Measurements from ENCODE around the gene MSI2.
"Not testable (repeated sequence)": the region's sequence is repeated elsewhere in the genome, so short reads cannot be mapped to it uniquely, and the experiment has no call there.

The MSI2 gene

DNA sequence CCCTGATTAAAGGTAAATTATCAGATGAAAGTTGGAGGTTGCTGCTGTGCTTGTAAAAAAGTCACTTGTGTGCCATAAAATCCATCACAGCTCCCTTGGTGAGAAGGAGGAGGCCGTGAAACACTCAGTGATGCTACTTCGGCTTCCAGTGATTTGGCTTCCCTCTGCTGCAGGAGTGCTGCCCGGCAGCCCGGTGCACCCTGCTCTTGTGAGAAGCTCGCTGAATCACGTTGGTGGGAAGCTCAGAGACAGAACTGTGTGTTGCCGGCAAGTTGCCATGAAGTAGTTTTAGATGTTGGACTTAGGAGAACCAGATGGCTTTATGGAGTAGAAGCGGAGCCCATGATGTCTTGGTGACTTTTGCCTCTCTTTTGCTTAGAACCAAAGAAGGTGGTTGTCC is 33.3 kb downstream of the MSI2 start:
- DNase-seq (ENCODE audit: low read depth in 4 of 4, low spot score in 1 of 4): no peak

DNA sequence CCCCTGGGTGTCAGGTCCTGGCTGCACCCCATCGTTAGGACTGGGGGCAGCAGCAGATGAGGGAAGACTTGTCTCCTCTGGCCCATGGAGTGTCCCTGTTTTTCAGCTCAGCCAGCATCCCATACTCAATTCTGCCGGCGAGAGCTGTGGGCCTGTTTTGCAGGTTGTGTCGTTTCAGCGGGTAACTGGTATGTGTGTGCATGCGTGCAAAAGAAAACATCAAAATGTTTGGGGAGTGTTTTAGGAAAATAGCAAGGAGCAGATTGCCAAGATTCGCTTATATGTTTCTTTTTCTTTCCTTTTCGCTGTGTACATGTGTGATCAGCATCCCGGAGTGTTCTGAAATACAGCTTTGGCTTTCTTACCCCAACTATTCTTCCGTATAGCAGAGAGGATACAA is 34.7 kb downstream of the MSI2 start:
- no peak for DNase-seq (ENCODE audit: low read depth in 4 of 4, low spot score in 1 of 4)

DNA sequence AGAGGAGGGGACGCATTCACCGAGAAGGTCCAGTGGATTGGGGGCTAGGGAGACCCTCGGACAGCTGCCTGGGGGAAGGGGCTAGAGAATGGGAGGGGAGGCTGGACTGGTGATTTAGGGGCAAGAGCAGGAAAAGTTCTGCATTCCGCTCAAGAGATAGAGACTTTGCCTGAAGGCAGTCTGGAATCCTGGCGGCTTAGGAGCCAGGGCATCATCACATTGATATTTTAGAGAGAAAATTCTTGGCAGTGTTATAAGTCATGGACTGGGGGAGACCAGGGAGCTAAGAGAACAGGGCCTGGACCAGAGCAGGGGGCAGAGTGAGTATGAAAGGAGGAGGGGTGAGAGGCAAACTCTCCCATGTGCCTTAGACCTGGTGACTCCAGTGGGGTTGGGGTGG is 35.8 kb downstream of the MSI2 start:
- no peak for DNase-seq (ENCODE audit: low read depth in 4 of 4, low spot score in 1 of 4)

DNA sequence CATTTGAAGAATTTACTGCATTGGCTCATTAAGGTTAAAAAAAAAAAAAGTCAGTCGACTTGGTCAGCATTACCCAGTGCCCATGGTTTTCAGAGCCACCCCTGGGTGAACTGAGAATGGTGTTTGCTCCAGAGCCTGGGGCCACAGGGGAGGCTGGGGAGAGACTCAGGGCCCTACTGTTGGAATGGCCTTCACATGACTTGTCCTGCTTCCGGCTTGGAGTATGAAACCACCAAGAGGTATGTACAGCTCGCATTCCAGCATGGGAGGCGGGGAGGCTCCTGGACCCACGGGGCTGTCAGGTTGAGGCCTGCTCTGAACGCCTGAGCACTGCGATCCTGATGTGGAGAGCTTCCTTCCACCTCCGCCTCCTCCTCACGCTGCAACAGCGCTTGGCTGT is 36.8 kb downstream of the MSI2 start:
- DNase-seq (ENCODE audit: low read depth in 4 of 4, low spot score in 1 of 4): no peak

DNA sequence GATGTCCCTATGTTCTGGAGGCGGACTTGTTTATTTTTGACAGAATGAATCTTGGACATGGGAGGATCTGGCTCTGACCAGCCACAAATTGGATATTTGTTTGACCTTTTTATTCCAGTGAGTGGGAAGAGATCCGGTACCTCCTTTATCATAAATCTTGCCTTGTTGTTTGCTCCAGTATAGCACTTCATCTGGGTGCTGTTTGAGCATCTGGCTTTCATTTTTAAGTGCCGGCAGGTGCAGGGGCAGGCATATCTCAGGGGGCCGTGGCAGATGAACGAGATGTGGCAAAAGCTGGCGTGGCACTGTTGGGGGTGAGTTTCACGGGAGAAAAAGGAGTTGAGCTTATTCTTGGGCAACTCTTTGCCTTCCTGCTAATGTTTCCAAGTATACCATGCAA is 37.8 kb downstream of the MSI2 start:
- no peak for DNase-seq (ENCODE audit: low read depth in 4 of 4, low spot score in 1 of 4)

DNA sequence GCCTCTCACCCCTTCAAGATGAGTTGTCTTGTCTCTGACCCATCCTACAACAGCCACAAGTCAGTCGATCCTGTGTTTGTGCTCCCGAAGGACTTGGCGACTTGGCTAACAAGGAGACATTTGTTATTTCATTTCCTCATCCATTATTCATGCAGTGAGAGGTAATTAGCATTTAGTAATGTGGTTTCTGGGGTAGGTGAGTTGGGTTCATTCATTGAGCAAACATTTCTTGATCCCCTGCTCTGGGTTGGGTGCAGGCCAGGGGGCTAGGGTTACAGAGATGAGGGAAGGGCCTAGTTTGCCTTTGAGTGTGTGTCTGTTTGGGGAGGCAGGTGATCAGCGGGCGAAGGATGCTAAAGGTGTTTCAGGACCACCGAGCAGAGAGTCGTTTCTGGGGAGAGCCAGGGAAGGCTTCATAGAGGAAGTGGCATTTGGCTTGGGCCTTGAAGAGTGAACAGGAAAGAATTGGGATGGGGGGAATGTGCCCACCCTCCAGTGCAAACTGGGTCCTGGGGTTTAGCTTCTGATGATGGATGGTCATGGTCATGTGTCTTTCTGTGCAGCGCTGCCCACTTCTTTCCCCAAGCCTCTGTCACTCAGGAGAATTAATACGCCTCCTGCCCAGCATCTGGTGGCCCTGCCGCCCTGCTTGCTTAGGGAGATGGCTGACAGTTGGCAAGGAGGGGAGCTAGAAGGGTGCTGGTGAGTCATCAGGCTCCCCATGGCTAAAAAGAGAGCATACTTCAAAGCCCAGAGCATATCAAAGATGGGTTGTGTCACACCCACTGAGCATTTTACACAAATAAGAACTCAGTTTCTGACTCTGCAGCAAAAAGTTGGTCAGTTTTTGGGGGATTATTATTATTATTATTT is 38.5 kb downstream of the MSI2 start:
- peak in 2 of 4 experiments; percentile 8 to 9 for DNase-seq (ENCODE audit: low read depth in 4 of 4, low spot score in 1 of 4)

DNA sequence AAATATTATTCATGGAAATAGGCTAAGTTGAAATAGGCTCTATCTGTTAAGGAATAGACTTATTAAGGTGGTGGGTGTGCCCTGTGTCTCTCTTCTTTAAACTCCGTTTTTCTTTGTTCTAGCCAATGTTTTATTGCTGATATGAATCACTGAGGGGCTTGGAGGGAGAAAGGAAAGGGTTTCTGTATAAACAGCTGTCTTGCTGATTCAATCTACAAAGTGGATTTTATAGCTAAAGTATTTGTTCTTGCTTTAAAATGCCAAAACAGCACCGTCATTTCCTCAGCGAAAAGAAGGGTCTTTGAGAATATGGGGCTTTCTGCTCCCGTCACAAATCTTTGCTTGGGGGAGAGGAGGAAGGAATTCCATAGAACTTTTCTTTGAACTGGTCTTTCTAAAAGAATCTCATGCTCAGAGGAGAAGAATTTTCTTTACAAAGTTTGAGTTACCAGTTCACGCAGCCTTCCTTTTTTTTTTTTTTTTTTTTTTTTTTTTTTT is 39.3 kb downstream of the MSI2 start:
- DNase-seq (ENCODE audit: low read depth in 4 of 4, low spot score in 1 of 4): no peak

DNA sequence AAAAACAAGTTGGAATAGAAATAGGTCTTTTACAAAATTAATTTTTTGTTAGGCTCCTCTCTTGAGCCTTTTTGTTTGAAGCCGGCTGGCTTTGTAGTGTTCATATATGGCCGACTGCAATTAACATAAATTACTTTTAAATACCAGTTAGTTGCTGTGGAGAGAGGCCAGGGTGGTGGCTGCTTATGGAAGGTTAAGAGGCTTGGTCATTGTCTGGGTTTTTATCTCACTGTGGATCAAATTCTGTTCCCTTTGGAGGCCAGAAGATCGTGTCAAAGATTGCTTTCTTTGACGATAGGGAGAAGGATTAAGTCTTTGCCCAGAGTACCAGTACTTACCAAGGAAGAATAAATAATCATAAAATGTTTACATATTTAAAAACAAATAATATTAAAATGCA is 39.9 kb downstream of the MSI2 start:
- DNase-seq (ENCODE audit: low read depth in 4 of 4, low spot score in 1 of 4): no peak

DNA sequence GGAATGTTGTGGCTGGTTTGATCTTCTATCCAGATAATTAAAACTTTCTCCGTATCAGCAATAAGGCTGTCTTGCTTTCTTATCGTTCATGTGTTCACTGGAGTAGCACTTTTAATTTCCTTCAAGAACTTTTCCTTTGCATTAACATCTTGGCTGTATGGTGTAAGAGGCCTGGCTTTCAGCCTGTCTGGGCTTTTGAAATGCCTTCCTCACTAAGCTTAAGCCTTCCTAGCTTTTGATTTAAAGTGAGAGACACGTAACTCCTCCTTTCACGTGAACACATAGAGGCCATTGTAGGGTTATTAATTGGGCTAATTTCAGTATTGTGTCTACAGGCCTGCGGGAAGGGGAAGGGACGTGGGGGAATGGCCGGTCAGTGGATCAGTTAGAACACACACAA is 42.9 kb downstream of the MSI2 start:
- no peak for DNase-seq (ENCODE audit: low read depth in 4 of 4, low spot score in 1 of 4)

DNA sequence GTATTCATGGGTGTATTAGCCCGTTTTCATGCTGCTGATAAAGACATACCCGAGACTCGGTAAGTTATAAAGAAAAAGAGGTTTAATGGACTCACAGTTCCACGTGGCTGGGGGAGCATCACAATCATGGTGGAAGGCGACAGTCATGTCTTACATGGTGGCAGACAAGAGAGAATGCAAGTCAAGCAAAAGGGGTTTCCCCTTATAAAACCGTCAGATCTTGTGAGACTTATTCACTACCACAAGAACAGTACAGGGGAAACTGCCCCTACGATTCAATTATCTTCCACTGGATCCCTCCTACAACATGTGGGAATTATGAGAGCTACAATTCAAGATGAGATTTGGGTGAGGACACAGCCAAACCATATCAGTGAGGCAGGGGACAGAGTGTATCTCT is 44.3 kb downstream of the MSI2 start:
- not testable (repeated sequence) for DNase-seq (ENCODE audit: low read depth in 4 of 4, low spot score in 1 of 4)

DNA sequence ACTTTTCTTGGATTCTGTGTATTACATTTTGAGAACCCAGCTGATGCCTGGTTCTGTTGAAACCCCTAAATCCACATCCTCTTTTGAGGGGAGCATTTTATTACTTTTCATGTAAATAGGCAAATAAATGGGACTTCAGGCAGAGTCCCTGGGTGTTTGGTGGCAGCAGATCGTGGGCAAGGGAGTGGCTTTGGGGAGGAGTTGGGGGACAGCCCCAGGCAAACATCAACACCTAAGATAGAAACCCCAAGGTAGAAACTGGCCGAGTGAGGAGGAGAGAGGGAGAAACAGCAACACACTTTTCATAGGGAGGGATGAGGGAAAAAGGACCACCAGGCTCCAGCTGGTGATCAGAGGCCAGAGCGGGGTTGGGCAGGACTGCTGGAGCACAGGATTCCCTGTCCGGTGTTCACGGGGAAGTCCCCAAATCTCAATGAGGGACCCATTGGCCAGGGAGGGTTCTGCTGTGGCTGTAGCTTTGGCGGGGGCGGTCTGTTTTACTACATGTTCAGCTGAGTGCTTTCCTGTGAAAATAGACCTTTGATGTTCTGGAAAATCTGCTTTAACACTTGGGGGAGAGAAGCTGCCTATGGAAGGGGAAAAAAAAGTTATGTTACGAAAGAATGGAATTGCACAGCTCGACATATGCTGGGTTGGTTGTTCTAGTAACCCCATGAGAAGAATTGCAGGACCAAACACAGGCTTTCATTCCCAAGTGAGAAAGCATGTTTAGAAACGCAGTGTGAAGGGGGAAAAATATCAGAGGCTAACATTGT is 46.6 kb downstream of the MSI2 start:
- no peak for DNase-seq (ENCODE audit: low read depth in 4 of 4, low spot score in 1 of 4)

DNA sequence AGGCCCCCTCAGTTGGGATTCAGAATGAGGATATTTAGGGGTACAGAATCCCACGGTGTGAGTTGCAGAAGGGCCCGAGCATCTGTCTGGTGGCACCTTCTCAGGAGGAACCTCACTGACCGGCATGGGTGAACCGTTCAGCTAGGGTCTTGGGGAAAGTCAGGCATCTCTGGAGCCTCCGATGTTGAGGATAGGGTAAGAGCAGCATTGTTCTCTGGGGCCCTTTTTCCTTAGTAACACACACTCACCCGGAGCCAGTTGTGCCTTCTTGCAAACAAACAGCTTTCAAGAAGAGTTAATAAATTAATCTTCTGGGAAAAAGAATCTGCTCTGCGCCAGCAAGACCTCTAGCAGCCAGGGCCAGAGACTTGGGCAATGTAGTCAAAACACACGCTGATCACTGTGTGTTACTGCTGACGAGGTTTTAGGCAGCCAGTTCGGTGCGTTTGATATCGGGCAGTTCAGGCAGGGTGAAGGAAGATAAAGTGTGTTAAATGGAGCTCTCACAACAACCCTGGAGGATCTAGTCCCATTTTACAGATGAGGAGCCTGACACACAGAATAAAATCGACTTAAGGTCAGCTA is 48.9 kb downstream of the MSI2 start:
- DNase-seq (ENCODE audit: low read depth in 4 of 4, low spot score in 1 of 4): no peak

DNA sequence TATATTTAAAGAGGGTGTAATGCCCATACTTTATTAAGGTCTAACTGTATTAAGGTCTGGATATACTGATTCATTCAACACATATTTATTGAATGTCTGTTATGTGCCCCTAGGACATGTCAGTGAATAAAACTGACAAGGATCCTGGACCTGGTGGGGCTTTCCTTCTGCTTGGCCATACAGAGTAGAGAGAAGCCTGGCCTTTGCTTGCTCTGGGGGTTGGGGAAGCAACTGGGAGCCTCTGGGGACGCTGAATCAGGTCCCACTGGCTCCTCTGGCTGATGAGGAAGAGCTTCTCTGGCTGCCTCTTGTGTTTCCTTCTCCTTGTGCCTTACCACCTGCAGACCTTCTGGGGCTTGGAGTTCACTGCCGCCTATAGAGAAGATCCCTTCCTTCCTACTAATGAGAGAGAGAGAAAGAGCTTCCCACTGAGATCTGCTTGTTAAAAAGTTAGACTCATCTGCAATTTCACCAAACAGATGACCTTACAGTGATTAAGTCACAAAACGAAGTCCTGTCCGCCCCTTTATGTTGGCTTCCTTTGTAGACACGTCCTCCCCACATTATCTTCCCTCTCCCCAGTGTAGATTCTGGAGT is 49.7 kb downstream of the MSI2 start:
- DNase-seq (ENCODE audit: low read depth in 4 of 4, low spot score in 1 of 4): no peak

DNA sequence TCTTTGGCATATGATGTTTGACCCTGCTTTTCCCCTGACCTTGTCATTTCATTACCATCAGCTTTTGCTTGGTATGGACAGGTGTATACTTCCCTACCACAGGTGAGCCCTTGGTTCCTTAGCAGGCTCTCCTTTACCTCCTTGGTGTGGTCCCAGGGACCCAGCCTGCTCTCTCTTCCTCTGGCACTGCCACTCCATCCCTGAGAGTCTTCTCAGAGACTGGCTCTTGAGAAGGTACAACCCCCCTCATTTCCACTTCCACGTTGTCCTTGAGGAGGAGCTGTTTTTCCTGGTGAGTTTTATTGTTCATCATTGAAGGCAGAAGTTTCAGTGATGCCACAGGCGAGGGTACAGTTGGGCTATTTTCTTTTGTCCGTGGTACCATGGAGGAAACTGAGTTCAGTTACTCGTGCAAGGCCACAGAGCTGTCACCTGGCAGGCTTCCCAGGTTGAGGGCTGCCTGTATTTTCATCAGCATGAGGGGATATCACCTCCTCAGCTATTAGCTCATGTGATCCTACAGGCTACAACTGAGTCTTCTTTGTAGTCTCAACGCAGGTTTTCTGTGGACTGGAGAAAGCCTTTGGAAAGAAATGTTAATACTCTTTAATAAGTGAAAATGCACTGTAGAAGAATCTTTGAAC is 52.3 kb downstream of the MSI2 start:
- no peak for DNase-seq (ENCODE audit: low read depth in 4 of 4, low spot score in 1 of 4)

DNA sequence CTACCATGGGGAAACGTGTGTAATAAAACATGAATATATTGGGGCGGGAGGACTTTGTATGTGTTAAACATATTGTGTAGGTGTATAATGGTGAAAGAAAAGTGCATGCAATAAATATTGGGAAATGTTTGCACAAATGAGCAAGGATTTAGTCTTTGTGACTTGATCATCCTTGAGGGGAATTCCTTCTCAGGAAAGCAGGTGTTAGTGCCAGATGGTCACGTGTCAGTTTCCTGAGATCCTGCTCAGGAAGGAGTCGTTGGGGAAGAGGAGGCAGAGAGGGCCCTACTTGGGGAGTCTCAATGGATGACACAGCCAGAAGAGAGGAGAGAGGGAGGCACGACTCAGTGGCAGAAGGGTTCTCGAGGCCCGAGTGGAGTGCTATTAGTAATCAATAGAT is 53.2 kb downstream of the MSI2 start:
- no peak for DNase-seq (ENCODE audit: low read depth in 4 of 4, low spot score in 1 of 4)

DNA sequence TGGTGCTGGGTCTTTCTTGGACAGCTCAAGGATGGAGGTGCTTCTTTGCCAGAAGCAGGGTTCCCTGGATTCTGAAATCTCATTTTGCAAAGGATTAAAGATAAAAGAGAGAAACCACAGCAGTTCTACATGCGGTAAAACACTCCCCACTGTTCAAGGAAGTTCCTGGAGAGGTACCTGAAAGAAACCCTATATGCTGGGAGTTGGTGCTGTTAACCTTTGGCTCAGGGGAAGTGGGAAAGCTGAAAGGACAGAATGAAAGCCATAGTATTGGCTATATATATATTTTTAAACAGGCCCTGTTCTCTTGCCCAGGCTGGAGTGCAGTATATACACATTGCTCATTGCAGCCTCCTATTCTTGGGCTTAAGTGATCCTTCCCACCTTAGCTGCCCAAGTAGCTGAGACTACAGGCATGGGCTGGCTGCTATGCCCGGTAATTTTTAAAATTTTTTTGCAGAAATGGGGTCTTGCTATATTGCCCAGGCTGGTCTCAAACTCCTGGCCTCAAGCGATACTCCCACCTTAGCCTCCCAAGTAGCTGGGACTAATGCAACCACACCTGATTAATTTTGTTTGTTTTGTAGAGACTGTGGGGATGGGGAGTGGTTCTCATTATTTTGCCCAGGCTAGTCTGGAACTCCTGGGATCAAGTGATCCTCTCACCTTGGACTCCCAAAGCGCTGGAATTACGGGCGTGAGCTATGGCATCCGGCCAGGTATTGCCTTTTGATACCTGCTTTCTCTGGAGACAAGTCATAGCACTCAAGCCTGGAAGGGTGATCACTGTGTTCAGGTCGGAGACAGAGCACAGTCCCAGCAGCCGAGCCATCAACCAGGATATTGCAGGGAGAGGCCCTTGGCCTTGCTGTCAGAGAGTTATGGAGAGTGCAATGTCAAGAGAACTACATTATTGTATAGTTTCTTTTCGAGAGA is 55.2 kb downstream of the MSI2 start:
- DNase-seq (ENCODE audit: low read depth in 4 of 4, low spot score in 1 of 4): no peak

DNA sequence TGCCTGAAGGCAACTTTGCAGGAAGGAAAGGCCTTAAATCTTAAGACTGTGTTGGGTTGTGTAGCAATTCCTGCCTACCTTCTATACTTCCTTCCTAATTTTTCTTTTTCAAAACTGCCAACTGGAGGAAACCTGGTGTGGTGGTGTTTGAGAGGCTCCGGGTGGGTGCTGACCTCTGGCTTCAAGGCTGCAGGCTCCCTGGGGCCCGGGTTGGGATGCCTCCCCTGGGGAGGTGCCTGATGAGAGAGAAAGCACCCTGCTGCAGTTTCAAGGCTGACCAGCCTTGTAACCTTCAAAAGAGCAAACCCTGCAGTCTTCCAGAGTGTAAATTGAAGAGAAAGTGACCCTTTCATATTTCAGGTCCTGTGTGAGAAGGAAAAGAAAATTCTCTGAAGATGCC is 55.9 kb downstream of the MSI2 start:
- no peak for DNase-seq (ENCODE audit: low read depth in 4 of 4, low spot score in 1 of 4)

DNA sequence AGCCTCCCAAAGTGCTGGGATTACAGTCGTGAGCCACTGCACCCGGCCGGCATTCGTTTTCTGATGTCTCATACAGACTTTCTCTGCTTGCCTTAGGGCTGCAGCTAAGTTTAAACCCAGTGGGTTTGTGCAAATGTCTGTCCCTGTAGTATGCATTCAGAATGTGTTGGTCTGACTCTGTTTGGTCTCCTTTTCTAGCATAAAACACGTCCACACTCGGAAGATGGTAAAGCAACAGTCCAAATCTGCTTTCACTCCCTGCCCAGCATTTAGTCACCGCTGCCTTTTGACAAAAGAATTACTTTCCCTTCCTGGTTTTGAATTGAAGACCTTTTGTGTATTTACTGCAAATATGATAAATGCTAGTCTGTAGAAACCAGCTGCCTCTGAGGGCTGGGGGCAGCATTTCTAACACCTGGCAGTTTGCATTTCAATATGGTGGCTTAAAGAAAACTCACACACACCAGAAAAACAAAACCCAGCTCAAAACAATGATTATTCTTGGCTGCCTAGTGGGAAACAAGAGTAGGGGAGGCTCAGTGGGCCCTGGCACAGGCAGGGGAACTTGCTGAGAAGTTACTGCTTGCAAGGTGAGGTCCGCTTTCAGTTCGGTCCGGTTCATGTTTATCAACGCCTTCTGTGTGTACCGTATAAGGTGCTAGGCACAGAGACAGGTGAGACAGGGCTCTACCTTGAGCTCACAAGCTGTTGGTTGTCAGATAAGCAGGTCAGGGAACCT is 56.9 kb downstream of the MSI2 start:
- DNase-seq (ENCODE audit: low read depth in 4 of 4, low spot score in 1 of 4): no peak
